Tibial artery (tissue), 4 donors: ENCODE measurements around the gene ENOPH1.

Experiments
- DNase-seq, 2 donors: peaks; one replicate each; pipeline ENCODE4 v3.0.0-alpha.2; 2019
- H3K27ac ChIP-seq, 2 donors: fragments of 200-600 bp; sonication (generic) in 1 of 2; 1 replicate in 1 of 2; 2 replicates in 1 of 2; pipeline ENCODE4 v1.5.1; 2018 to 2019; ENCODE audit warnings: mild to moderate bottlenecking in 1 of 2
- H3K27me3 ChIP-seq, 2 donors: fragments of 200-600 bp; sonication (generic) in 1 of 2; one replicate each; pipeline versions ENCODE4 v1.5.1 to v1.6.0; 2016 to 2019
- H3K36me3 ChIP-seq, 3 donors: fragments of 200-600 bp; sonication (generic) in 2 of 3; one replicate each; pipeline ENCODE4 v1.5.1; 2016 to 2019; ENCODE audit warnings: mild to moderate bottlenecking in 2 of 3
- H3K4me1 ChIP-seq, 4 donors: fragments of 200-600 bp; sonication (generic) in 2 of 4; 1 replicate in 3 of 4; 2 replicates in 1 of 4; pipeline ENCODE4 v1.5.1; 2016 to 2019
- H3K4me3 ChIP-seq, 2 donors: fragments of 200-600 bp; sonication (generic) in 1 of 2; 1 replicate in 1 of 2; 2 replicates in 1 of 2; pipeline ENCODE4 v1.5.1; 2018 to 2019; ENCODE audit warnings: mild to moderate bottlenecking in 2 of 2
- H3K9me3 ChIP-seq, 3 donors: fragments of 200-600 bp; sonication (generic) in 1 of 3; one replicate each; pipeline ENCODE4 v1.5.1; 2016 to 2019
- CTCF ChIP-seq, 2 experiments: fragments of 200-600 bp in 1 of 2; fragments of 450-650 bp in 1 of 2; IDR thresholded peaks; one replicate each; pipeline ENCODE4 v1.5.1; 2017 to 2019; ENCODE audit warnings: antibody characterized with exemption in 2 of 2, mild to moderate bottlenecking in 1 of 2, moderate library complexity in 1 of 2
- intact Hi-C: fragments of 100-400 bp; cut with DNase I; formaldehyde crosslinking; loops from one replicate; pipeline ENCODE4 v1.15.0; 2023; ENCODE audit warnings: low total_unique reads

ENOPH1 gene

DNA sequence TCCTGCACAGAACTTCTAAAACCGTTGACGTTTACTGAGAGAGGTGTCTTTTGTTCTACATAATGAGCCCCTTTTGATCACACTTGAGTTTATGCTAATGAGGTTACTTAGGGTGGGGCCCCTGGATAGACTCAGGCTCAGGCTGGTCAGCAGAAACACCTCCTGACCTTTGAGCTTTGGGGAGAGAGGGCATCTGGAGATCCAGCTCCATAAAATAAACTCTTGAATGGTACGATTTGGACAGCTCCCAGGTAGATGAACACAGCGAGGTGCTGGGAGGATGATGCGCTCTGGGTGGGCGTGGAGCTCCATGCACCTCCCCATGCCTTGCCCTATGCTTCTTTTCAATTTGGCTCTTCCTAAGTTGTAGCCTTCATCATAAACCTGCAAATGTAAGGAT, 52.0 kb downstream of the ENOPH1 start:
- H3K27me3 ChIP-seq = no peaks in the 10 kb centered on the region
- H3K27ac ChIP-seq = no peak overlapping the region
- H3K9me3 ChIP-seq = no peaks in the 10 kb centered on the region
- no peaks in the 10 kb centered on the region for H3K36me3 ChIP-seq
- H3K4me1 ChIP-seq = no peaks in the 10 kb centered on the region
- intact Hi-C loops = no loop called here
- TF ChIP-seq CTCF (IDR thresholded peaks at IDR 0.05) = no peak
- DNase-seq = no peak
- H3K4me3 ChIP-seq = no peak overlapping the region

DNA sequence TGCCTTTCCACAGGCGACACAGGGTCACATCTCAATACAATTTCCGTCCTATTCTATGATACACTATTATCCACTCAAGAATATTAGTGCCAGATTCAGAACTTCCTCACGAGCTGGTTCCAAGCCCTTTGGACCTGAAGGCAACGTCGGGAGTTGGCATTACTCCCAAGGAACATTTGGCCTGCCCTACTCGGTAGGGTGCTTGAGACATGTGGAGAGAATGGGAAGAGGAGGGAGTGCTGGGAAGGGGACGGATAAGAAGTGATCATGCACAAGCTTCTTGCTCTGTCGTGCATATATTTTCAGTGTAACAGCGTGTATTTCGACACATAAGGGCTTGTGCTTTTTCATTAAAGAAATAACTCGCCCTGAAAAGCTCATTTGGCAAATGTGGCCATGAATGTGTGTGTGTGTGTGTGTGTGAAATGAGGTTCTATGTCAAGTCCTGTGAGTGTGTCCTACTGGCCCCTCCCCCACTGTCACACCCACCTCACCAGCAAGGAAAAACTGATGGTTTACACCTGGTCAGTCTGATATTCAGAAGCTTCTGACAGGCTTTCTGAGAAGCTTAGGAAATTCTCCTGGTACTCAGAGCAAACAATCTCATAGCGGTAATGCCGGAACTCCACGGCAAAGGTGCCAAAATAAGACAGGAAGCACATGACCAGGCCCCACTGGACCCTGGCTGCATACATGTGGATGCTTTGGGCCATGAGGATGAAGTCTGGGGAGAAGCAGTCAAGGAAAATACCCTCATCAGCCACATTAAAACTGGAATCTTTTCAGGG, 54.8 kb downstream of the ENOPH1 start:
- no peak for TF ChIP-seq CTCF (IDR thresholded peaks at IDR 0.05)
- Histone ChIP-seq H3K4me3 (no peak overlapping the region), H3K27ac (no peak overlapping the region), H3K4me1 (no peaks in the 10 kb centered on the region), H3K36me3 (no peaks in the 10 kb centered on the region), H3K27me3 (no peaks in the 10 kb centered on the region), H3K9me3 (no peaks in the 10 kb centered on the region)
- no peak for DNase-seq
- intact Hi-C loops = no loop called here

- H3K36me3 ChIP-seq = no peaks in the 10 kb centered on the region
- H3K4me3 ChIP-seq = no peak overlapping the region
- no peaks in the 10 kb centered on the region for H3K4me1 ChIP-seq
- no peaks in the 10 kb centered on the region for H3K27me3 ChIP-seq
- no peaks in the 10 kb centered on the region for H3K9me3 ChIP-seq
- no peak for DNase-seq
- TF ChIP-seq CTCF (IDR thresholded peaks at IDR 0.05) = no peak
- intact Hi-C loops = no loop called here
- no peak overlapping the region for H3K27ac ChIP-seq
These were observed 58.7 kb downstream of the ENOPH1 start for GRCh38 chr4:82489076-82489475.

DNA sequence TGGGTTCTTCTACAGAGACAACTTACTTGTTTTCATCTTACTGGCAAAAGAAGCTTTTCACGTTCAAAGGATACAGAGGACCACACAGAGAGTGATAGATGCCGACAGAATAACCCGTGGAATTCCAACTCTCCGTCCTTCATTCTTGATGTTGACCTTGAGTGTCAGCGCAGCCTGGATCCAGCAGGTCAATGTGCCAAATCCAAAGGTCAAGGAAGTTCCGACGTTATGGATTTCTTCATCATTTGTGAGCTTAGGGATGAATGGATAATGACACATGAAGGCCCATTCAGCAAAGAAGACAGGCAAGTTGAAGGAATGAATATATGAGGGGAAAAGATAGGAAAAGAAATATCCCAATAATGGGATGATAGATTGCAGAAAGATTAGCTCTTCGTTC, 59.6 kb downstream of the ENOPH1 start:
- TF ChIP-seq CTCF (IDR thresholded peaks at IDR 0.05) = no peak
- no peak for DNase-seq
- Histone ChIP-seq H3K4me3 (no peak overlapping the region), H3K36me3 (no peaks in the 10 kb centered on the region), H3K27ac (no peak overlapping the region), H3K4me1 (no peaks in the 10 kb centered on the region), H3K27me3 (no peaks in the 10 kb centered on the region), H3K9me3 (no peaks in the 10 kb centered on the region)
- intact Hi-C loops = no loop called here

DNA sequence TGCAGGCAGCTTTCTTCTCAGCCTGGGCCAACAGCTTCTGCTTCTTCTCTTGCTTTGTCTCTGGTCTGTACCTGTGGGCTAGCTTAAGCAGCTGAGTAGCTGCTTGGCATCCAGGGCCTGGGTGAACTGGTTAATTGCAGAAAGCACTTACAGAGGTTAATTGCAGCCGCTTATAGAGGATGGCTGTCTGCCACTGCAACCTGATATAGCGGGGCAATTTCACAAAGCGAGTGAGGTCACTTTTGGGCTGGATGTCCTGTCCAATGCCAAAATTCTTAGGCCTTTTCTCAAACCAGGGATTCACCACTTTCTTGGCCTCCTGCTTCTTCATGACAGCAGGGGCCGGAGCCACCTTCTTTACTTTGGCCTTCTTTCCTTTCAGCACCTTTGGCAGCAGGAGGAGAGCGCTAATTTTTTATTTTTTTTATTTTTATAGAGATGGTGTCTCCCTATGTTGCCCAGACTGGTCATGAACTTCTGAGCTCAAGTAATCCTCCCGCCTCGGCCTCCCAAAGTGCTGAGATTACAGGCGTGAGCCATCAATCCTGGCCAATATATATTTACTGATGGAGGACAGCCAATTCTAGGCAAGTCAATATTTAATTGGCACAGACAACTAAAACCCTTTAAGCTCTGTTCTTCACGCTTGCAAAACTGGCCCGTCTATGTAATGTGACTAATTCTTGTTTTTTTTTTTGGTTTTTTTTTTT, 61.0 kb downstream of the ENOPH1 start:
- Histone ChIP-seq H3K9me3 (no peaks in the 10 kb centered on the region), H3K4me3 (no peak overlapping the region), H3K27ac (no peak overlapping the region), H3K4me1 (no peaks in the 10 kb centered on the region), H3K27me3 (no peaks in the 10 kb centered on the region), H3K36me3 (no peaks in the 10 kb centered on the region)
- no peak for DNase-seq
- intact Hi-C loops = no loop called here
- no peak for TF ChIP-seq CTCF (IDR thresholded peaks at IDR 0.05)
